Fibroblast of the aortic adventitia (primary cell): ENCODE measurements around the gene WHRN. TPM values are rescaled to one million over a fixed set of nuclear protein-coding genes. Genes with fewer than 3 reads are reported as not detected.

Source experiments
- DNase-seq: peaks from one replicate; pipeline ENCODE4 v3.0.0-alpha.2; 2010; ENCODE audit warnings: low read depth
- H3K4me3 ChIP-seq: 2 replicates; pipeline ENCODE4 v1.5.1; 2011; ENCODE audit warnings: low read depth, mild to moderate bottlenecking, control low read depth, low read length, moderate library complexity
- total RNA-seq: library from RNA; depleted of rRNA; stranded (reverse); fragments of >200 nt; gene quantifications from 2 replicates; pipeline ENCODE4 v1.2.3, GENCODE V29; 2012; ENCODE audit warnings: low replicate concordance
- TF ChIP-seq, protein P1 (sequence below): IDR thresholded peaks from 2 replicates; pipeline ENCODE4 v1.5.1; 2011; ENCODE audit warnings: mild to moderate bottlenecking, low read length, control low read depth, inconsistent platforms; ENCODE audit not compliant: insufficient read depth

The WHRN gene
- total RNA-seq, 1 donor, result 2.1 TPM

- no peak overlapping the region for H3K4me3 ChIP-seq
- TF ChIP-seq, protein P1, sequence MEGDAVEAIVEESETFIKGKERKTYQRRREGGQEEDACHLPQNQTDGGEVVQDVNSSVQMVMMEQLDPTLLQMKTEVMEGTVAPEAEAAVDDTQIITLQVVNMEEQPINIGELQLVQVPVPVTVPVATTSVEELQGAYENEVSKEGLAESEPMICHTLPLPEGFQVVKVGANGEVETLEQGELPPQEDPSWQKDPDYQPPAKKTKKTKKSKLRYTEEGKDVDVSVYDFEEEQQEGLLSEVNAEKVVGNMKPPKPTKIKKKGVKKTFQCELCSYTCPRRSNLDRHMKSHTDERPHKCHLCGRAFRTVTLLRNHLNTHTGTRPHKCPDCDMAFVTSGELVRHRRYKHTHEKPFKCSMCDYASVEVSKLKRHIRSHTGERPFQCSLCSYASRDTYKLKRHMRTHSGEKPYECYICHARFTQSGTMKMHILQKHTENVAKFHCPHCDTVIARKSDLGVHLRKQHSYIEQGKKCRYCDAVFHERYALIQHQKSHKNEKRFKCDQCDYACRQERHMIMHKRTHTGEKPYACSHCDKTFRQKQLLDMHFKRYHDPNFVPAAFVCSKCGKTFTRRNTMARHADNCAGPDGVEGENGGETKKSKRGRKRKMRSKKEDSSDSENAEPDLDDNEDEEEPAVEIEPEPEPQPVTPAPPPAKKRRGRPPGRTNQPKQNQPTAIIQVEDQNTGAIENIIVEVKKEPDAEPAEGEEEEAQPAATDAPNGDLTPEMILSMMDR, result no peak
- no peak for DNase-seq
Observed at GRCh38 chr9:114461468-114461867, 43.8 kb downstream of the WHRN start.

- TF ChIP-seq, protein P1, result no peak
- no peak for DNase-seq
- H3K4me3 ChIP-seq, result no peak overlapping the region
Observed at GRCh38 chr9:114460513-114461199, 44.6 kb downstream of the WHRN start.

- H3K4me3 ChIP-seq, result no peak overlapping the region
- TF ChIP-seq, protein P1, result no peak
- no peak for DNase-seq
Observed at GRCh38 chr9:114459464-114459863, 45.8 kb downstream of the WHRN start.

- TF ChIP-seq, protein P1, result no peak
- no peak for DNase-seq
- H3K4me3 ChIP-seq, result no peak overlapping the region
Observed at GRCh38 chr9:114456929-114457328, 48.3 kb downstream of the WHRN start.

DNA sequence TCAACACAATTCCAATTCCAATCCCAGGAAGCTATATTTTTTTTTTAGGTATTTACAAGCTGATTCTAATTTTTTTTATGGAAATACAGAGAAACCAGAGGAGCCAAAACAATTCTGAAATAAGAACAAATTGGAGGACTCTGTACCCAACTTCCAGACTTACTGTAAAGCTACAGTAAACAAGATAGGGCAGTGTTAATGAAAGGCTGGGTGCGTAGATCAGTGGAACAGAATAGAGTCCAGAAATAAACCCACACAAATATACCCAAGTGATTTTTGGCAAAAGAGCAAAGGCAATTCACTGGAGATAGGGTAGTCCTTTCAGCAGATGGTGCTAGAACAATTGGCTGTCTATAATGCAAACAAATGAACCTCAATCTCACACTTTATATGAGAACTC, 50.6 kb downstream of the WHRN start:
- no peak for DNase-seq
- no peak overlapping the region for H3K4me3 ChIP-seq
- TF ChIP-seq, protein P1, result no peak

- TF ChIP-seq, protein P1, result no peak
- H3K4me3 ChIP-seq, result no peak overlapping the region
- no peak for DNase-seq
Observed at GRCh38 chr9:114452219-114453165, 52.8 kb downstream of the WHRN start.
